Measurements from ENCODE around the gene CFAP20DC.
"Not testable (repeated sequence)": the region's sequence is repeated elsewhere in the genome, so short reads cannot be mapped to it uniquely, and the experiment has no call there.

CFAP20DC gene

GRCh38 chr3:59049671-59050331 lies at the start of gene CFAP20DC:
CFAP20DC (minus strand) TSS chr3:59050025; CDS start chr3:59049631, 394 bp downstream.
- peak; percentile 93 for DNase-seq (ENCODE audit: low spot score)

GRCh38 chr3:59098516-59098915 lies 48.7 kb upstream of the CFAP20DC start:
- DNase-seq (ENCODE audit: low spot score): not testable (repeated sequence)

- no peak for DNase-seq (ENCODE audit: low spot score)
Observed at GRCh38 chr3:59094446-59094845, 44.6 kb upstream of the CFAP20DC start.

- DNase-seq (ENCODE audit: low spot score): no peak
Observed at GRCh38 chr3:59093521-59093920, 43.7 kb upstream of the CFAP20DC start.

GRCh38 chr3:59088761-59089160 lies 38.9 kb upstream of the CFAP20DC start:
- no peak for DNase-seq (ENCODE audit: low spot score)

GRCh38 chr3:59085976-59086375 lies 36.2 kb upstream of the CFAP20DC start:
- DNase-seq (ENCODE audit: low spot score): no peak

GRCh38 chr3:59084583-59084982 lies 34.8 kb upstream of the CFAP20DC start:
- DNase-seq (ENCODE audit: low spot score): no peak

- no peak for DNase-seq (ENCODE audit: low spot score)
Observed at GRCh38 chr3:59082106-59082505, 32.3 kb upstream of the CFAP20DC start.

GRCh38 chr3:59081071-59081470 lies 31.2 kb upstream of the CFAP20DC start:
- no peak for DNase-seq (ENCODE audit: low spot score)

- DNase-seq (ENCODE audit: low spot score): no peak
Observed at GRCh38 chr3:59079962-59080361, 30.1 kb upstream of the CFAP20DC start.

GRCh38 chr3:59074764-59075163 lies 24.9 kb upstream of the CFAP20DC start:
- no peak for DNase-seq (ENCODE audit: low spot score)

GRCh38 chr3:59072681-59073080 lies 22.9 kb upstream of the CFAP20DC start:
- DNase-seq (ENCODE audit: low spot score): no peak

GRCh38 chr3:59069838-59070237 lies 20.0 kb upstream of the CFAP20DC start:
- no peak for DNase-seq (ENCODE audit: low spot score)

- DNase-seq (ENCODE audit: low spot score): no peak
Observed at GRCh38 chr3:59065240-59065639, 15.4 kb upstream of the CFAP20DC start.

- DNase-seq (ENCODE audit: low spot score): no peak
Observed at GRCh38 chr3:59064728-59065127, 14.9 kb upstream of the CFAP20DC start.

- DNase-seq (ENCODE audit: low spot score): no peak
Observed at GRCh38 chr3:59064276-59064675, 14.5 kb upstream of the CFAP20DC start.

- no peak for DNase-seq (ENCODE audit: low spot score)
Observed at GRCh38 chr3:59056706-59057105, 6.9 kb upstream of the CFAP20DC start.

- peak; percentile 33 for DNase-seq (ENCODE audit: low spot score)
Observed at GRCh38 chr3:59052803-59053411, 3.1 kb upstream of the CFAP20DC start.

GRCh38 chr3:59050811-59051414 lies 1.1 kb upstream of the CFAP20DC start:
- not testable (repeated sequence) for DNase-seq (ENCODE audit: low spot score)

GRCh38 chr3:59046839-59047238 lies 3.0 kb downstream of the CFAP20DC start:
- DNase-seq (ENCODE audit: low spot score): no peak

GRCh38 chr3:59043391-59043790 lies 6.4 kb downstream of the CFAP20DC start:
- no peak for DNase-seq (ENCODE audit: low spot score)

GRCh38 chr3:59040902-59041301 lies 8.9 kb downstream of the CFAP20DC start:
- DNase-seq (ENCODE audit: low spot score): no peak

- no peak for DNase-seq (ENCODE audit: low spot score)
Observed at GRCh38 chr3:59027607-59028006, 22.2 kb downstream of the CFAP20DC start.

Measured in activated CD4-positive, alpha-beta T cell treated with anti-CD3 and anti-CD28 coated beads, Interleukin-2, Interleukin-4, amounts not matched to agents 100 ng/mL and 50 ng/mL, durations not matched to agents 16 hours and 8 hours (primary cell).